Osteocyte (in vitro differentiated cells): Measurements from ENCODE around the gene PHGDH. TPM values are rescaled to one million over a fixed set of nuclear protein-coding genes. Genes with fewer than 3 reads are reported as not detected.

Source experiments
- DNase-seq: peaks from one replicate; pipeline ENCODE4 v3.0.0; 2021; ENCODE audit warnings: mixed read lengths; ENCODE audit not compliant: unreplicated experiment; ENCODE audit errors: extremely low spot score
- H3K27ac Mint-ChIP-seq: one replicate; pipeline ENCODE4 v1.8.0; 2021; ENCODE audit warnings: mild to moderate bottlenecking, mixed read lengths; ENCODE audit not compliant: unreplicated experiment
- H3K27me3 Mint-ChIP-seq: one replicate; pipeline ENCODE4 v1.8.0; 2021; ENCODE audit warnings: mixed read lengths; ENCODE audit not compliant: unreplicated experiment
- H3K36me3 Mint-ChIP-seq: one replicate; pipeline ENCODE4 v1.8.0; 2021; ENCODE audit warnings: mixed read lengths; ENCODE audit not compliant: unreplicated experiment
- H3K4me1 Mint-ChIP-seq: one replicate; pipeline ENCODE4 v1.8.0; 2021; ENCODE audit warnings: mixed read lengths; ENCODE audit not compliant: unreplicated experiment
- H3K4me3 Mint-ChIP-seq: one replicate; pipeline ENCODE4 v1.8.0; 2021; ENCODE audit warnings: mild to moderate bottlenecking, moderate library complexity, mixed read lengths; ENCODE audit not compliant: unreplicated experiment
- H3K9me3 Mint-ChIP-seq: one replicate; pipeline ENCODE4 v1.8.0; 2021; ENCODE audit warnings: mixed read lengths; ENCODE audit not compliant: unreplicated experiment
- long read RNA-seq: library from polyadenylated mRNA; unstranded; transcript quantifications from one replicate; pipeline ENCODE4 v2.0.0, GENCODE V29; 2021
- total RNA-seq: library from RNA; stranded (reverse); gene quantifications from 2 replicates; pipeline ENCODE4 v1.2.1, GENCODE V29; 2021
- TF ChIP-seq, protein P1 (sequence below): fragments of 200-600 bp; sonication (generic); IDR thresholded peaks from 2 replicates; pipeline ENCODE4 v1.5.0; 2021; ENCODE audit warnings: antibody characterized with exemption, mild to moderate bottlenecking, moderate library complexity

The PHGDH gene
- total RNA-seq: 271 and 282 TPM in 2 replicates
- long read RNA-seq, transcript PHGDH-208 (12 exons, 2,096 nt): major isoform, 1,472 of 1,541 reads
- long read RNA-seq, transcript PHGDH-210 (10 exons, 1,638 nt): minor isoform, 10 of 1,541 reads
- long read RNA-seq, transcript PHGDH-232 (12 exons, 1,774 nt): minor isoform, 10 of 1,541 reads
- long read RNA-seq, partial matches to known transcripts: 14 of 1,541 reads
- long read RNA-seq, other reads (novel, unspliced or antisense): 27 of 1,541 reads

DNA sequence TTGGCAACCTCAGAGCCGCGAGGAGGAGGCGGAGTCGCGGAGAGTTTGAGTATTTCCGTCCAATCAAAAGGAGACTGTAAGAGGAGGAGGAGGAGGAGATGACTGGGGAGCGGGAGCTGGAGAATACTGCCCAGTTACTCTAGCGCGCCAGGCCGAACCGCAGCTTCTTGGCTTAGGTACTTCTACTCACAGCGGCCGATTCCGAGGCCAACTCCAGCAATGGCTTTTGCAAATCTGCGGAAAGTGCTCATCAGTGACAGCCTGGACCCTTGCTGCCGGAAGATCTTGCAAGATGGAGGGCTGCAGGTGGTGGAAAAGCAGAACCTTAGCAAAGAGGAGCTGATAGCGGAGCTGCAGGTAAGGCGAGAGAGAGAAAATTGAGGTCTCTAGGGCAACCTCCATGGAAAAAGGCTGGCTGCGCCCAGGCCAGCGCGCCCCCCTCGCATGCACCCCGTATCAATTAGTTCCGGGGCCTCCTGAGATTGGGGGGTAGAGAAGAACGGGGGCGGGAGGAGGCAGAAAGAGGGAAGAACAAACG is at the start of gene PHGDH:
TSS of gene PHGDH (plus strand) at position 131 of the 538 bp plus-strand sequence. CDS start at position 220, 89 bp downstream.
- peaks cover 30% of the 10 kb centered on the region for H3K27me3 Mint-ChIP-seq
- peaks cover 39% of the 10 kb centered on the region for H3K4me1 Mint-ChIP-seq
- peaks cover 13% of the 10 kb centered on the region for H3K36me3 Mint-ChIP-seq
- H3K4me3 Mint-ChIP-seq: peak within 1 kb of the TSS; percentile 96
- no peaks in the 10 kb centered on the region for H3K9me3 Mint-ChIP-seq
- H3K27ac Mint-ChIP-seq: peak within 1 kb of the TSS; percentile 98
- peak; percentile 90 for DNase-seq
- TF ChIP-seq, protein P1, sequence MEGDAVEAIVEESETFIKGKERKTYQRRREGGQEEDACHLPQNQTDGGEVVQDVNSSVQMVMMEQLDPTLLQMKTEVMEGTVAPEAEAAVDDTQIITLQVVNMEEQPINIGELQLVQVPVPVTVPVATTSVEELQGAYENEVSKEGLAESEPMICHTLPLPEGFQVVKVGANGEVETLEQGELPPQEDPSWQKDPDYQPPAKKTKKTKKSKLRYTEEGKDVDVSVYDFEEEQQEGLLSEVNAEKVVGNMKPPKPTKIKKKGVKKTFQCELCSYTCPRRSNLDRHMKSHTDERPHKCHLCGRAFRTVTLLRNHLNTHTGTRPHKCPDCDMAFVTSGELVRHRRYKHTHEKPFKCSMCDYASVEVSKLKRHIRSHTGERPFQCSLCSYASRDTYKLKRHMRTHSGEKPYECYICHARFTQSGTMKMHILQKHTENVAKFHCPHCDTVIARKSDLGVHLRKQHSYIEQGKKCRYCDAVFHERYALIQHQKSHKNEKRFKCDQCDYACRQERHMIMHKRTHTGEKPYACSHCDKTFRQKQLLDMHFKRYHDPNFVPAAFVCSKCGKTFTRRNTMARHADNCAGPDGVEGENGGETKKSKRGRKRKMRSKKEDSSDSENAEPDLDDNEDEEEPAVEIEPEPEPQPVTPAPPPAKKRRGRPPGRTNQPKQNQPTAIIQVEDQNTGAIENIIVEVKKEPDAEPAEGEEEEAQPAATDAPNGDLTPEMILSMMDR: no peak

DNA sequence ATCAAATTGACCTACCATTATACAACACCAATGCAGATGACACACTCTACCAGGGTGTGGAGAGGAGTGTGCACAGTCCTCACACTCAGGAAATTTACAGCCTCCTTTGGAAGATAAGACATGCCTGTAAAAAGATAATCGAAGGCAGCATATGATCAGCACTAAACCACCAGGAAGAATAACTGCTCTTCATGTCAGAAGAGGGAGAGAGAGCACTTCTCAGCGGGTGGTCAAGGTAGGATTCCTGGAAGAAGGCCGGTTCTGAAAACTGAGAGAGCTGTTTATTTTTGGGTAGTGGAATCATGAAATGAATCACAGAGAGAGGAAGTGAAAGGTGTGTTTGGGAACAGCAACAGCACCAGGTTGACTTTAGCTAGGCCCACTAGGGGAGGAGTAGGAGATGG is 49.7 kb upstream of the PHGDH start:
- Mint-ChIP-seq H3K27ac (no peak overlapping the region), H3K9me3 (no peaks in the 10 kb centered on the region), H3K4me1 (peaks cover 7% of the 10 kb centered on the region), H3K36me3 (no peaks in the 10 kb centered on the region), H3K4me3 (no peak overlapping the region), H3K27me3 (peaks cover 39% of the 10 kb centered on the region)
- TF ChIP-seq, protein P1: no peak
- no peak for DNase-seq

DNA sequence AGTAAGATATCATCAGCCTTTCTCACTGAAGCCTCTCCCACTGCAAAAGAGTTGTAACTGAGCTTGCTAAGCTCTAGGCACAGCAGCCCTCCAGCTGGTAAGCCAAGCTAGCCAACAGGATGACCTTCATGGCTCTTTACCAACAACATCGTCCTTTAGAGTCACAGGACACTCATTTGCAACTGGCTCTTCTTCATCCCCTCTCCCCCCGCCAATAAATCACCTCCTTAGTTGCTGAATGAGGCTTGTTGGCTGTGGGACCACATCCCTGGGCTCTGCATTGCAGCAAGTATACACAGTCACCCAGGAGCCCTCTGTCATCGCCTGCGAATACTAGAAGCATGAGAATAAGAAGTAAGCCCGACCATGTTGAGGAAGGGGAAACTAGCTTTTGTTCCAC is 47.7 kb upstream of the PHGDH start:
- Mint-ChIP-seq H3K27me3 (peaks cover 39% of the 10 kb centered on the region), H3K27ac (no peak overlapping the region), H3K4me3 (no peak overlapping the region), H3K9me3 (no peaks in the 10 kb centered on the region), H3K4me1 (peaks cover 7% of the 10 kb centered on the region), H3K36me3 (no peaks in the 10 kb centered on the region)
- DNase-seq: no peak
- TF ChIP-seq, protein P1: no peak

DNA sequence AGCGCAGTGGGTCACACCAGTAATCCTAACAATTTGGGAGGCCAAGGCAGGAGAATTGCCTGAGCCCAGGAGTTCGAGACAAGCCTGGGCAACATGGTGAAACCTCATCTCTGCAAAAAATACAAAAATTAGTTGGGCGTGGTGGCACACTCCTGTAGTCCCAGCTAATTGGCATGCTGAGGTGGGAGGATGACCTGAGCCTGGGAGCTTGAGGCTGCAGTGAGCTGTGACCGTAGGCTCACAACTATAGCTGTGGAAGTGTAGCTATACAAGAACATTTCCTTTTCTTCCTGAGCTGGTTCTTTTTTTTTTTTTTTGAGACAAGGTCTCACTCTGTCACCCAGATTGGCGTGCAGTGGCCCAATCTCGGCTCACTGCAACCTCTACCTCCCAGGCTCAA is 44.6 kb upstream of the PHGDH start:
- Mint-ChIP-seq H3K9me3 (no peaks in the 10 kb centered on the region), H3K36me3 (no peaks in the 10 kb centered on the region), H3K4me3 (no peak overlapping the region), H3K4me1 (no peaks in the 10 kb centered on the region), H3K27ac (no peak overlapping the region), H3K27me3 (peaks cover 28% of the 10 kb centered on the region)
- no peak for DNase-seq
- TF ChIP-seq, protein P1: no peak

DNA sequence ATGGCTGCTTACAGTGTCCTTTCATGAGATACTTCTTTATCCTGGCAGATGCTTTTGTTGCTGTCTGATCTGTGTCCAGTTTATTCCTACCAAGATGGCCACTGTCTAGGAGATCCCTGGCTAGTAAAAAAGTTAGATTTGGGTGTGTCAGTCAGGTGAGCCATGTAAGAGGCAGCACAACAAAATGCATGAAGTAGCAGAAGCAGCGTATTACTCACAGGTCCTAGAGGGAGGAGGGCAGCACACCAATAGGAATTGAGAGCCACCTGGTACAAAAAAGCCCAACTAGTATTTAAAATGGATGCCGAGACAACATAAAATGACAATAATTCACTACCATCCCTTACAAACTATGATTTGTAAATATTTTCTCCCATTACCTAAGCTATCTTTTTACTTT is 40.8 kb upstream of the PHGDH start:
- no peak for DNase-seq
- TF ChIP-seq, protein P1: no peak
- Mint-ChIP-seq H3K4me1 (peaks cover 23% of the 10 kb centered on the region), H3K27me3 (peaks cover 16% of the 10 kb centered on the region), H3K27ac (no peak overlapping the region), H3K4me3 (no peak overlapping the region), H3K9me3 (no peaks in the 10 kb centered on the region), H3K36me3 (no peaks in the 10 kb centered on the region)
